NCI-H146 treated with DMSO at 0.1 percent for 48 hours (cell line): ENCODE measurements around the gene MORC2.

Experiments
- DNase-seq: peaks from one replicate; lab custom pipeline; 2025; ENCODE audit not compliant: unreplicated experiment; lab: John Stamatoyannopoulos, UW

MORC2 gene

DNA sequence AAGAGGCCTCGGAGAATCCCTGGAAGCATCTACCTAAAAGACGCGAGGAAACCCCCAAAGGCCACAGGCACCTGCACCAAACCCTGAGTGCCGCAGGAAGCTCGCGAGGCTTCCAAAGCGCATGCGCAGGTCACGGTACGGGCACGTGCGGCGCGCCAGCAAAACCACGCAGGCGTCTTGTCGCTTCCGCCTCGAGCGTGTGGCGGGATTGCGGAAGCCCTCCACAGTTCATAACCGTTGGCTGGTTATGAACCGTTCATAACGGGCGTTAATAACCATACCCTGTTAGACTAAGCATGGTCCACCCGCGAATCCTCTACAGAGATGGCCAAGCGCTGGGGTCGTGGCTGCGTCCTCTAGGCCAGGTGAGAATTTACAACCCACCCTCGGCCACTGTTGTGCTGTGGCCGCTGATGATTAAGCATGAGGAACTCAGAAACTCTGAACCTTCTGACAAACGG, 46.4 kb downstream of the MORC2 start:
- no peak for DNase-seq

DNA sequence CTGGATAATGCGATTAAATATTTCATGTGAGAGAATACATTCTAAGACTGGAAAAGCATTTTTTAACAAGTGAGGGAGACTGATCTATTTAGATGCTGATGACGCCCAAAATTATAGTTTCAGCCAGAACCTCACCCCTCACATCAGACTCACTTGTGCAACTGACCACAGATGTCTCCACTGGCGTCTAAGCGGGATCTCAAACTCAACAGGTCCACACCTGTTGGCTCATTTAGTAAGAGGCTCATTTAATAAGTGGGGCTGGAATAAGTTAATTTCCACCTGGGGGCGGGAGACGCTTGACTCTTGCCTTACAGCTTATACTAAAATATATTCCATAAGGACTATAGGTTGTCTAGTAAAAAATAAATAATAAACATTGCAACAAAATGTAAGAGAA, 47.5 kb downstream of the MORC2 start:
- DNase-seq = no peak

DNA sequence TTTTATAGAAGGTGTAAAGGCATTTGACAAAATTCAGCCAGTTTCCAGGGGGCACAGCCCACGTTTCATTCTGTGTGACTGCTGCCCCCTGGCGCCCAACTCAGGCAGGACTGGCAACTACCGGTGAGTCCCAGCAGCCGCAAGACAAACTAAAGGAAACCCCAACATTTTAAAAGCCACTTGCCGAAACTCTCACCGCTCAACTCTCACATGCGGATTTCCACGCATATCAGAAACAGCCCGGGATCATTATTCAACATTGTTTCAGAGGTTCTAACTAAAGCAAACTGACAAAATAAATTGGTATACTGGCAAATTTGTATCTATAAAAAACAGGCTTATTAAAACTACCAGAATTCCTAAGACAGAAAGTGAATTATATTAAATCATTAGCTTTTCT, 48.2 kb downstream of the MORC2 start:
- no peak for DNase-seq

DNA sequence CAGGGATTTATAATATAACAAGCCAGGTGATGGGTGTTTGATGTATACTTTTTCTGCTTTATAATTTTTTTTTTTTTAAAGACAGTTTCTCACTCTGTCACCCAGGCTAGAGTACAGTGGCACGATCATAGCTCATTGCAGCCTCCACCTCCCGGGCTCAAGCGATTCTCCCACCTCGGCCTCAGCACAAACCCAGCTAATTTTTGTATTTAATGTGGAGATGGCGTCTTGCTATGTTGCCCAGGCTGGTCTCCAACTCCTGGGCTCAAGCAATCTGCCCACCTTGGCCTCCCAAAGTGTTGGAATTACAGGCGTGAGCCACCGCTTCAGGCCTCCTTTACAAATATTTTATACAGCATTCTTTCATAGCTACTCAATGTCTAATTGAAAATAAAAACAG, 48.6 kb downstream of the MORC2 start:
- DNase-seq = no peak

DNA sequence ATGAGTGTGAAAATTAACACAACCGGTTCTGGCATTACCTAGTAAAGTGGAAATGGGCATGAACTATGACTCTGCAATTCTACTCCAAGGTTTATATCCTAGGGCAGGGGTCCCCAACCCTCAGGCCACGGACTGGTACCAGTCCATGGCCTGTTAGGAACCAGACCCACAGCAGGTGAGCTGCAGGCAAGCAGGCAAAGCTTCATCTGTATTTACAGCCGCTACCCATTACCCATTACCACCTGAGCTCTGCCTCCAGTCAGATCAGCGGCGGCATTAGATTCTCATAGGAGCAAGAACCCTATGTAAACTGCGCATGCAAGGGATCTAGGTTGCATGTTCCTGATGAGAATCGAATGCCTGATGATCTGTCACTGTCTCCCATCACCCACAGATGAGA, 49.8 kb downstream of the MORC2 start:
- no peak for DNase-seq

DNA sequence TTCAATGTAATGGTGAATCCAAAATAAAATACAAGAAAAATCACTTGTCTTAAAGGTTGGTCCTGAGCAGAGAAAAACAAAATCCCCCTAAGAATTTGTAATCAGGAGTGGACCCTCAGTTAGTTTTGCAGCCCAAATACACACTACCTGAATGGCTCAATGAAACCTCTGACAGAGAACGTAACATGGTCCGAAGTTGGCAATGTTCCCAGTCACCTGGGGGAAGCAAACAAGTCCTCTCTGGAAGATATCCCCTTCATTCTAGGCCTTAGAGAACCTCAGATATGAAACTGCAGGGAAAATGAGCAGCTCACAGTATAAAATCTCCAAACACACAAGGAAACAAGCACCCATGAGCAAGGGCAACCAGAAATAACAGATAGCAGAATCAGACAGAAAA, 58.2 kb downstream of the MORC2 start:
- DNase-seq = no peak

DNA sequence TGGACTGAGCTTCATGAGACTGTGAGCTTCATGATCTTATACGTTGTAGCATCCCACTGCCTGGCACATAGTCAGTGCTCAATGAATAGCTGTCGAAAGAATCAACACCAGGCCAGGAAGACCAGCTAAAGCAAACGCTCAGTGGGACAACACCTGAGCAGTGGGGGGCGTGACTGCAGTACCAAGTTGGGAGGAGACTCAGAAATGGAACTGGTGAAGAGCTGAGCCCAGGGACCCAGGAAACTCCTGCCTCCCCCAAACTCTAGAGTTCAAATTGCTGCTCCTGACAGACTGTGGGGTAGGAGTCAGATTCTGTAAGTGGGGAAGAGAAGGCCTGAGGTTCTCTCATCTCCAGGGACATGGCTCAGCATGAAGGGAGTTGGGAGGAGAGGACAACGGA, 59.3 kb downstream of the MORC2 start:
- DNase-seq = no peak

DNA sequence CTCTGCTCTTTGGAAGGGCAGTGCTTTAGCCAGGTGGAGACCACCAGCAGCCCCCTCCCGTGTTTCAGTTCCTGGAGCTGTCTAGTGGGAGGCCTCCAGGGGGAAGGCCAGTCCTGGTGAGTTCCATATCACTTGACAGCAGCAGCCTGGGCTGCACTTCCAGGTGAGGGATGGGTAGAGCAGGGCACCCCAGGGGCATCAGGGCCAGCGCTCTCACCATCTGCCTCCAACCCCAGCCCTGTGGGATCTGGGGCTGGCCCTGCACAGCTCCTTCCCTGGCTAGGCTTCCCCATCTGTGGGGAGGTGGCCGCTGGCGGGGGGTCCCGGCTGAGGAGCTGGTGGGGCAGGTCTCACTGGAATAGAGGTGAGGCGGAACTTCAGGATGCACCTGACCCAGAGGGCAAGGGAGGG, 60.5 kb downstream of the MORC2 start:
- no peak for DNase-seq

DNA sequence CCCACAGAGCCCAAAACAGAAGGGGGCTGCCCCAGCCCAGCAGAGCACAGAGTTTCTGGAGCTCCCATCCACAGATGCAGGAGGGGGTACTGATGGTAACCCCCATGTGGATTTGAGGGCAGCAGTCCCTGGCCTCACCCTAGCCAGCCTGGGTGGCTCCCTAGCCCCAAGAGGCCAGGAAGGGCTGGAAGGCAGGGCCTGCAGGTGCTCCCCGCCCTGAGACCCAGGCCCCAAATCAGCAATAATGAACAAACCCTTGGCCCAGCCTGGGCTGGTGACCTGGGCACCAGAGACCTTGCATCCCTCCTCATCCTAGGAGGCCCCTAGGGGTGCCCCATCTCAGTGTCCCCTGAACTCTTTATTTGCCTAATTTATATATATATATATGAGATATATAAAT, 61.6 kb downstream of the MORC2 start:
- no peak for DNase-seq

DNA sequence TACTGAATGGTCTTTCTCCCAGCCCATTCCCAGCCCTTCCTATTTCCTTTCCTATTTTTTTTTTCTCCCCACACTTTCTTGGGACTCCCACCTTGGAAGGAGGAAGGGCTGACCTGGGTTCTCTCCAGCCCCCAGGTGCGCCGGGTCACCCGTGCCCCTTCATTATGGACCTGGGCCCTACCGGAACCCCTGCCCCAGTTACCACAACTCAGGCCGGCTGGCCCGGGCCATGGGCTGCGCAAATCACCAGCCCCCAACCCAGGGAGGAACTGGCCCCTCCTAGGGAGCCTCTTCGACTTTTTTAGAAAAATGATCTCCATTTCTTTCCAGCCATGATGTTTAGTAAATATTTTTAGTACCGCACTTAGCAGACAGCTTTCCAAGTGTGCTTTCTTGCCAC, 62.2 kb downstream of the MORC2 start:
- no peak for DNase-seq

DNA sequence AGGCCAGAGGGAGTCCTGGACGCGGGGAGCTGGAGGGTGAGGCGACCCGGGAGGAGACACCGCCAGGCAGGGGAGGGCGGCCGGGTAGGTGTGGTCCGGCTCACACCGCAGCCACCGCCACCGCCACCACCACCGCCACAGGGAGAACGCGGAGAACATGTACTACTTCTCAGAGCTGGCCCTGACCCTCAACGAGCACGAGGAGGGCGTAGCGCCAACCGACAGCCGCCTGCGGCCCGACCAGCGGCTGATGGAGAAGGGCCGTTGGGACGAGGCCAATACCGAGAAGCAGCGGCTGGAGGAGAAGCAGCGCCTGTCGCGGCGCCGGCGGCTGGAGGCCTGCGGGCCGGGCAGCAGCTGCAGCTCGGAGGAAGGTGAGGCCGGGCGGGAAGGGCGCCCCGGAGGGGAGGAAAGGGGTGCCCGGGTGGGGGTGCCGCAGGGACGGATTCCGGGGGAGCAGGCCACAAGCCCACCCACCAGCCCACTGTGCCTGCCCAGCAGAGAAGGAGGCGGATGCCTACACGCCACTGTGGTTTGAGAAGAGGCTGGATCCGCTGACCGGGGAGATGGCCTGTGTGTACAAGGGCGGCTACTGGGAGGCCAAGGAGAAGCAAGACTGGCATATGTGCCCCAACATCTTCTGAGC, 62.8 kb downstream of the MORC2 start:
- no peak for DNase-seq

DNA sequence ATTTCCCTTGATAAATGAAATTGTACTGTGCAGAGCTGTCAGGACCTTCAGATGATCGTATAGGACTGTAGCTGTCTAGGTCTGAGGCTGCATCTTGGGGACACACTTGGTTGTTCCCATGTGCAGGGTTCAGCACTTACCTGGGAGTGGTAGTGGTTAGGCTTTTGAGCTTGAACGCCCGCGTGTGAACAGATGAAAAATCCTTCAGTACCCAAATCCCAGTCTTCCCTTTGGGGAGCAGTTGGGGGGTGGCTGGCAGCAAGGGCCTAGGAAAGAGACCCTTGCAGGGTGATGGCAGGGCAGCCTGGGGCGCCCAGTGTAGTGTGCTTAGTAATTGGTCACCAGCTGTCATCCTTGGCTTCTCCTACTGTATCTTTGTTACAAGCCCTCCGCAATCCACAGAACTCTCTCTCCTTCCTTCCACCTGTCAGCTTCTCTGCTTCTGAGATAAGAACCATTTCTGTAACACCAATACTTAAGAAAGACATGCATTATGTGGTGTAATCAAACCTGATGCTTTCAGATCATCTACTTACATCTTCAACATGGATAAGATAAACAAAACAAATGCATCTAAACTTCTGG, 64.6 kb downstream of the MORC2 start:
- no peak for DNase-seq

DNA sequence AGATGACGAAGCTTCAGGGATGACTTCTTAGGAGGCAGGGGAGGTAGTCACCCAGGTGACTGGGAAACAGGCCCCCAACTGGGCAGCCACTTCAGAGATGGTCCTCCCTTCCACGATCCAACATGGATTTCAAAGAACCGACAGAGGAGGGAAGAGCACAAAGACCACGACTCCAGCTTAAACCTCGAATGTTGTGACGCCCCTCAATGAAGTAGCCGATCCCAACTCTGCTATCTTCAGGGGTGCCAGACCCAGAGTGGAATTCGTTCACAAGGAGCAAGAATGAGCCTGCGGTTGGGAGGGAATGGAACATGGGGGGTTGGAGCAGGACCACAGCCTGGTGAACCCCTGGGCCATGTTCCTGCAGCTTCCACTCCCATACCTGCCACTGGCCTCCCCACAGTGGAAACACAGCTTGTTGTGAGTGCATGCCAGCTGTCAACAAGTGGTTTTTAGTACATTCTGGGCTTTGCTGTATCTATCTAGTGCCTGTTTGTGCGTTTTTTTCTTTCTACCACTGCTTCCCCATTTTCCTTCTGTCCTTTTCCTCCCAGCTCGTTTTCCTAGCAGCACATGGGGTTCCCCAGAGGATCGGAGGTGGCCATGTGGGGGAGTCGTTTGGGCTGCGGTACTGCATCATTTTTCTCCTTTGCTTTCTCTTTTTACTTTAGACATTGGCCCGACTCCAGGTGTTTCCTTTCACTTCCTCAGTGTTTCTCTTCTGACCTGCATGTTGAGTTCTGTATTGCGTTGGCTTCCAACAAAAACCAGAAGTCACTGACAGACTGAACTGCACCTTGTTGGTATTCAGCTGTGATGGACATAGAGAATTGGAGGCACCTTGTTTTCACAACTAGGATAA, 65.8 kb downstream of the MORC2 start:
- no peak for DNase-seq

DNA sequence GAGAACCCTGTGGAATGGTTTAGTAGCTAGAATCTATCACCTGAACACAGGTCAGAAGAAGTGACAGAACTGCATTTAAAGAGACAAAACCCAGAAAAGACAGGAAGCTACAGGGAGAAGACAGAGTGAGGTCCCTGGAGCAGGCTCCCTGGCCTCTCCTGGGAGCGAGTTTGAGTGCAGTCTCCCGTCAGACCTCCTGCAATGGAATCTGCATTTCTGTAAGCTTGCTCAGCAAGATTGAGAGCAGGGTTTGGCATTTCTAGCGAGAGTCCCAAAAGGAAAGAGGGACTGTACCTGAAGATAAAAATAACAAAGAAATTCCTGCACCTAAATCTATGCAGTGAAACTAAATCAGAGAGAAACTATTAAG, 74.2 kb downstream of the MORC2 start:
- no peak for DNase-seq

DNA sequence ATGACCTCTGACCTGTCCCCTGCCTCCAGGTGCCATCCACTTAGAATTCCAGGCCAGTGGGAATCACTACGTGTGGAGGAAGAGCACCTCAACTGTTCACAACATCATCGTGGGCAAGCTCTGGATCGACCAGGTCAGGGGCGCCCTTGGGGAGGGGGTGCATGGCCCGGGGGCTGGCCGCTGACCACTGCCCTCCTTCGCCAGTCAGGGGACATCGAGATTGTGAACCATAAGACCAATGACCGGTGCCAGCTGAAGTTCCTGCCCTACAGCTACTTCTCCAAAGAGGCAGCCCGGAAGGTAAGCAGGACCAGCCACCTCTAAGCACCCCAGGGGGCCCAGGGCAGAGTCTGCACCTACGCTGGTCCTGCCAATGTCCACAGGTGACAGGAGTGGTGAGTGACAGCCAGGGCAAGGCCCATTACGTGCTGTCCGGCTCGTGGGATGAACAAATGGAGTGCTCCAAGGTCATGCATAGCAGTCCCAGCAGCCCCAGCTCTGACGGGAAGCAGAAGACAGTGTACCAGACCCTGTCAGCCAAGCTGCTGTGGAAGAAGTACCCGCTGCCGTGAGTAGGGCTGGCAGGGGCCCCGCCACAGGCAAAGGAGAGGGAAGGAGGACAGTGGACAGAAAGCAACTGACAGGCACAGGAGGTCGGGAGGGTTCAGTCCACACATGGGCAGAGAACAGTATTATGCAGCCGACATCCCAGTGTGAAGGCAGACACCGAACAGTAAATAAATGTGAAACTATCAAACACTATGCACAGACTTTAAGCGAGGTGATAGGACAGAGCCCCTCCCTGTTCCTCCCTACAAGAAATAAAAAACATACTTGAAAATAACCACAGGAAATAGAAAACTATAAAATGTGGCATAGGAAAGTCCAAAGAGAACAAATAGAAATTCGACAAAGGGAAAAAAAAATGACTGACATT, 74.9 kb downstream of the MORC2 start:
- DNase-seq = no peak

DNA sequence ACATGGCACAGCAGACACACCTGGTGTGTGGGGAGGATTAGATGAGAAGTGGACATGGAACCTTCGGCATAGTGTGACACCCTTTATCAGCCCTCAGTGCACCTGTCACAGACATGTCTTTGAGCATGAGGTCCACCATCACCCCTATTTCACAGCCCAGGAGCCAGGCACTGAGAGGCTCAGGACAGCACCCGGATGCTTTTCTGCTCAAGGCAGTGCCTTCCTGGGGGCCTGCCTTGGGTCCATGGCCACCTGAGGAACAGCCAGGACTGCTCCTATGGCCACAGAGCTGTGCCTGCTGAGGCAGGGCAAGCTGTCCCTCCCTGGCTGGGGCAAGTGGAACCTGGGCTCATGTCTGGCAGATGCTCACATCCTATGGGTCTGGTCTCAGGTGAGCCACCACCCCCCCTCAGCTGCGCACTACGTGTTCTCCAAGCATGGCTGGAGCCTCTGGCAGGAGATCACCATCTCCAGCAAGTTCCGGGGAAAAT, 75.8 kb downstream of the MORC2 start:
- DNase-seq = no peak

DNA sequence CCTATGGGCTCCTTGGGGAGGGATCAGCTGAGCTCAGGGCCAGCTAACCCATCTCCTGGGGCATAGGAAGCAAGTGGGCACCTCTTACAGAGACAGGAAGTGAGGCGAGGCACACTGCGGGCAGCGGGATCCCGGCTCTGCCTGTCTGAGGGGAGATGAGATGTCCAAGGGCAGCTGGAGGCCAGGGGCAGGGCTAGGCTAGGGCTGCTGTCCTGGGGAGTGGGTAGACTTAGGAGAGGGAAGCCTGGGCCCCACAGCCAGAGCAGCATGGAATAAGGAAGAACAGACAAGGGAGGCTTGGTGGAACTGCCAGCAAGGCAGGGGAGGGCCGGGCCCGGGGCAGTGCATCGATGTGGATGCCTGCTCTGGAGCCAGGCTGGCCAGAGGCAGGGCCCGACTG, 76.3 kb downstream of the MORC2 start:
- DNase-seq = no peak

DNA sequence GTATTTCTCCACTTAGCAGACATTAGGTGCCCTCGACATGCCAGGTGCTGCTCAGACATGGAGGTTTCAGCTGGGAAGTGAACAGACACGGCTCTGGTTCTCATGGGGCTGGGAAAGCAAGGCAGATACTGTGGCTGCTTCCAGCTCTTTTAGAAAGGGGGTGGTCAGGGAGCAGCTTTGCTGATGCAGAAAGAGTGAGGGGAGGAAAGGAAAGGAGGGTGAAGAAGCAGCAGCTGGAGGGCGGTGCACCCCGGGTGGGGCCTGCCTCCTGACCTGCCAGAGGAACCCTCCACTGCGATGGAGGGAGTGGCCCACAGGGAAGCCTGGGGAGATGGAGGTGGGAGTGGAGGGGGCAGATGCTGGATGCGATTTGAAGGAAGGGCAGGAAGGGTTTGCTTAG, 76.8 kb downstream of the MORC2 start:
- no peak for DNase-seq

DNA sequence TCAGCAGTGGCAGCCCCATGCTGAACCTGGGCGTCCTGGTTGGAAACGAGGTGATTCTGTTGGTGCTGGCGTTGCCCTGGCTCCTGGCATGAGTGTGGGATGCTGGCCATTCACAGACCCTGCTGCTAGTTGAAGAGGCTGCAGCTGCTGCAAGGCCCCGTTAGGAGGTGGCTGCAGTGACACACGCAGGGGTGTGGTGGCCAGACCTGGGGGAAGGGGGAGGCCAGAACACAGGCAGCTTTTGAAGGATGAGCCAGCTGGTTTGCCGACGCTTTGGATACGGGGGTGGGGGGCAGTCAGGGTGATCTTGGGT, 77.2 kb downstream of the MORC2 start:
- DNase-seq = no peak

DNA sequence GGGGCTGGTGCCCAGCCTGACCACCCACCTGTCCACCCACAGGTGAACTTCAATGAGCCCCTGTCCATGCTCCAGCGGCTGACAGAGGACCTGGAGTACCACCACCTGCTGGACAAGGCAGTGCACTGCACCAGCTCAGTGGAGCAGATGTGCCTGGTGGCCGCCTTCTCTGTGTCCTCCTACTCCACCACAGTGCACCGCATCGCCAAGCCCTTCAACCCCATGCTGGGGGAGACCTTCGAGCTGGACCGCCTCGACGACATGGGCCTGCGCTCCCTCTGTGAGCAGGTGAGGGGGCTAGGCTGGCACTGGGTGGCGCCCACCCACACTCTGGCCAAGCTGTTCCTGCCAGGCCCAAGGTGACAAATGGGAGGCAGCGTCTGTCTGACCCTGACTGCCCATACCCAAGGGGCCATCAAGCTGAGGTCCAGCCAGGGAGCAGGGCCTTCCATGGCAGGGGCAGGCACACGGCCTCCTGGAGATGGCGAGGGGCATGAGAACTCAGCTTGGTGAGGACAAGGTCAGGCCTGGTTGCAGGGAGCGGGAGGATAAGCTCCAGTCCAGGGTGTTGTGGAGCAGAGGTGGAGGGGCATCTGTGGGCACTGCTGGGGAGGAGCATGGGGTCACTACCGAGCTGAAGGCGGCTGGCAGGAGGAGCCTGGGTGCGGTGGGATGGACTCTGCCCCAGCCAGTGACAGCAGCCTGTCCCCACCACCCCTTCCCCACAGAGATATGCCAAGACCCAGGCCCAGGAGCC, 77.7 kb downstream of the MORC2 start:
- DNase-seq = no peak
